BE2C (cell line): ENCODE results near the gene SEMA3G.

Source experiments
- DNase-seq: peaks from one replicate; pipeline ENCODE4 v3.0.0-alpha.2; 2020
- H3K27me3 ChIP-seq: fragments of 250-450 bp; sonication (Bioruptor Pico); 2 replicates; pipeline ENCODE4 v1.5.1; 2020; ENCODE audit warnings: mild to moderate bottlenecking
- H3K36me3 ChIP-seq: fragments of 250-450 bp; sonication (Bioruptor Pico); 2 replicates; pipeline ENCODE4 v1.5.1; 2020; ENCODE audit warnings: mild to moderate bottlenecking
- H3K4me1 ChIP-seq: fragments of 250-450 bp; sonication (Bioruptor Pico); 2 replicates; pipeline ENCODE4 v1.5.1; 2020
- H3K4me3 ChIP-seq: 2 replicates; pipeline ENCODE4 v1.5.1; 2011; ENCODE audit warnings: low read depth, low read length
- H3K9me3 ChIP-seq: fragments of 250-450 bp; sonication (Bioruptor Pico); 2 replicates; pipeline ENCODE4 v1.5.1; 2020
- CTCF ChIP-seq: IDR thresholded peaks from 2 replicates; pipeline ENCODE4 v1.5.1; 2012; ENCODE audit warnings: mild to moderate bottlenecking, low read depth, low read length

Gene SEMA3G

GRCh38 chr3:52490035-52490938 lies 45.4 kb upstream of the SEMA3G start:
- no peak for TF ChIP-seq CTCF
- no peaks in the 10 kb centered on the region for H3K27me3 ChIP-seq
- H3K9me3 ChIP-seq, result no peaks in the 10 kb centered on the region
- peaks cover 3% of the 10 kb centered on the region; the same call in 1 of the 2 replicates for H3K36me3 ChIP-seq
- no peak for DNase-seq
- H3K4me1 ChIP-seq, result no peaks in the 10 kb centered on the region
- no peak overlapping the region for H3K4me3 ChIP-seq

GRCh38 chr3:52489453-52489852 lies 44.5 kb upstream of the SEMA3G start:
- TF ChIP-seq CTCF, result no peak
- Histone ChIP-seq H3K9me3 (no peaks in the 10 kb centered on the region), H3K27me3 (no peaks in the 10 kb centered on the region), H3K36me3 (peaks cover 3% of the 10 kb centered on the region; the same call in 1 of the 2 replicates), H3K4me1 (no peaks in the 10 kb centered on the region), H3K4me3 (no peak overlapping the region)
- DNase-seq, result no peak

DNA sequence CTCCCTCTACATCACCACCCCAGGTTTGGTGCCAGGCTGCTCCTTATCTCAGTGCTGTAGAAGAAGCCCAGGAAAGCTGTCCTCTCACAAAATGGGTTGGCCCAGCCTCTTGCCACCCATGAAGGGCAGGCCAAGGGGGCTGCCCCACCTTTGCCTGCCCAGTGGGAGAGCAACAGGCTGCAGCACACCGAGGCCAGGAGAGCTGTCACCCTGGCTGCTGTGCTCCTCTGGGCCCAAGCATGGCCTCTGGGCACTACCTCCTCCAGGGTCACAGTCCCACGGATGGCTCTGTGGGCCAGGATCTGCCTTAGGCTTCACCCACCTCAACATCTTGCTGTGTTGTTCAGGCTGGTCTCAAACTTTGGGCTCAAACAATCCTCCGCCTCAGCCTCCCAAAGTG lies 43.8 kb upstream of the SEMA3G start:
- Histone ChIP-seq H3K4me1 (no peaks in the 10 kb centered on the region), H3K9me3 (no peaks in the 10 kb centered on the region), H3K27me3 (no peaks in the 10 kb centered on the region), H3K4me3 (no peak overlapping the region), H3K36me3 (peaks cover 3% of the 10 kb centered on the region; the same call in 1 of the 2 replicates)
- DNase-seq, result no peak
- TF ChIP-seq CTCF, result no peak

- H3K27me3 ChIP-seq, result no peaks in the 10 kb centered on the region
- H3K9me3 ChIP-seq, result no peaks in the 10 kb centered on the region
- H3K4me1 ChIP-seq, result no peaks in the 10 kb centered on the region
- no peak for TF ChIP-seq CTCF
- DNase-seq, result no peak
- no peak overlapping the region for H3K4me3 ChIP-seq
- peaks cover 3% of the 10 kb centered on the region; the same call in 1 of the 2 replicates for H3K36me3 ChIP-seq
Observed at GRCh38 chr3:52487788-52488691, 43.1 kb upstream of the SEMA3G start.

DNA sequence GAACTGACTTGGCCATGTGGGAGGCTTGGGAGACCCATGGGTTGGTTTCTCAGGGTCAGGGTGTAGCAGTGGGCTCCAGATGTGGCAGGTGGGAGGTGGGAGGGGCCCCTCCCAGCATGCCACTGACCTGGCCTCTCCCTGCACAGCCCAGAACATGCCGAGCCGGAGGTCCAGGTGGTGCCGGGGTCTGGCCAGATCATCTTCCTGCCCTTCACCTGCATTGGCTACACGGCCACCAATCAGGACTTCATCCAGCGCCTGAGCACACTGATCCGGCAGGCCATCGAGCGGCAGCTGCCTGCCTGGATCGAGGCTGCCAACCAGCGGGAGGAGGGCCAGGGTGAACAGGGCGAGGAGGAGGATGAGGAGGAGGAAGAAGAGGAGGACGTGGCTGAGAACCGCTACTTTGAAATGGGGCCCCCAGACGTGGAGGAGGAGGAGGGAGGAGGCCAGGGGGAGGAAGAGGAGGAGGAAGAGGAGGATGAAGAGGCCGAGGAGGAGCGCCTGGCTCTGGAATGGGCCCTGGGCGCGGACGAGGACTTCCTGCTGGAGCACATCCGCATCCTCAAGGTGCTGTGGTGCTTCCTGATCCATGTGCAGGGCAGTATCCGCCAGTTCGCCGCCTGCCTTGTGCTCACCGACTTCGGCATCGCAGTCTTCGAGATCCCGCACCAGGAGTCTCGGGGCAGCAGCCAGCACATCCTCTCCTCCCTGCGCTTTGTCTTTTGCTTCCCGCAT lies 42.3 kb upstream of the SEMA3G start:
- no peaks in the 10 kb centered on the region for H3K4me1 ChIP-seq
- DNase-seq, result no peak
- no peaks in the 10 kb centered on the region for H3K27me3 ChIP-seq
- no peak for TF ChIP-seq CTCF
- no peak overlapping the region for H3K4me3 ChIP-seq
- H3K36me3 ChIP-seq, result peaks cover 3% of the 10 kb centered on the region; the same call in 1 of the 2 replicates
- H3K9me3 ChIP-seq, result no peaks in the 10 kb centered on the region
